GM20000 (cell line): ENCODE data around the gene ELOVL6.

ENCODE experiments used
- DNase-seq: peaks from one replicate; pipeline ENCODE4 v3.0.0; 2012; ENCODE audit warnings: low spot score
- CTCF ChIP-seq: IDR thresholded peaks from 2 replicates; pipeline ENCODE4 v1.5.1; 2012; ENCODE audit warnings: mild to moderate bottlenecking, control low read depth; ENCODE audit errors: extremely low read depth, missing control alignments

ELOVL6 gene

GRCh38 chr4:110139815-110140214, 58.6 kb downstream of the ELOVL6 start:
- TF ChIP-seq CTCF: no peak

GRCh38 chr4:110139111-110139510, 59.3 kb downstream of the ELOVL6 start:
- no peak for TF ChIP-seq CTCF
- no peak for DNase-seq

More at GRCh38 chr4:110139815-110140214, 58.6 kb downstream of the ELOVL6 start:
- DNase-seq: no peak

GRCh38 chr4:110138551-110138950, 59.9 kb downstream of the ELOVL6 start:
- TF ChIP-seq CTCF: no peak
- DNase-seq: no peak

- no peak for DNase-seq
- TF ChIP-seq CTCF: no peak
These were observed 60.6 kb downstream of the ELOVL6 start for GRCh38 chr4:110137829-110138228.

- no peak for TF ChIP-seq CTCF
These were observed 62.9 kb downstream of the ELOVL6 start for GRCh38 chr4:110135523-110135922.

GRCh38 chr4:110135076-110135475, 63.3 kb downstream of the ELOVL6 start:
- no peak for DNase-seq
- no peak for TF ChIP-seq CTCF

More at GRCh38 chr4:110135523-110135922, 62.9 kb downstream of the ELOVL6 start:
- no peak for DNase-seq

GRCh38 chr4:110134269-110134869, 64.0 kb downstream of the ELOVL6 start:
- no peak for DNase-seq
- TF ChIP-seq CTCF: no peak
